HG03139 (cell line): ENCODE results near the gene CRACDL.

Experiments used
- ATAC-seq: cut with Tn5 transposase; IDR thresholded peaks from one replicate; pipeline ENCODE4 v1.9.1; 2021; ENCODE audit not compliant: unreplicated experiment

The CRACDL gene

GRCh38 chr2:98924910-98925309, 11.1 kb downstream of the CRACDL start:
- no peak for ATAC-seq

DNA sequence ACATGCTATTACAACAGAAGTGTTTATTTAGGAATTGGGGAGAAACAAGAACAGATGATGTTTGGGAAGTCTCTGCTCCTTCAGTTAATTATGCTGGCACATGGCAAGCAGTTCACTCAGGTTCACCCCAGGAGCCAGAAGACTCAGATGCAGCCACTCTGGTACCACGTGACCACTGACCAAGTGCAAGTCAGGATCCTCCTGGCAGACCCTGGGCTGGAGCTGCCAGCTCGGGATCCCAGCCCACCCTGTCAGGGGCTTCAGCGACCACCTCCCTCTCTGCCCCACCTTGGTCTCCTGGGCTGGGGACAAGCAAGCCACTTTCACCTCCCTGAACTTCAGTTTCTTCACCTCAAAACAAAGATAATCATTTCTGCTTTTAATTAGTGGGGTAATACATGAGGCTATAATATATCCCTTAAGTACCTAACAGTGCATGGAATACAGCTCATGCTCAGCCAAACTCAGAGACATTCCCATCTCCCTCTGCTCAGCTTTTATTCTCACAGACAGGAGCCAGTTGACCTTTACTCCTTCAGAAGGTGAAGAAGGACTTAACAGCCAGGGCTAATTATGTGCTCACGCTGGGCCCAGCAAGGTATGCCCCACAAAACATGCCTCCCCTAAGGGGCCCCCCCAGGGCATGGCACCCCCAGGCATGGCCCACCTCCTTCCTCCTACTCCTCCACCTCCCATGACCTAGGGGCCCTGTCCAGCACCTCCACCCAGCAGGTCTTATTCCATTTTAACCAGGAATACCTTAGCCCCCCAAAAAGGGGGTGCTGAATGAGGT, 11.8 kb downstream of the CRACDL start:
- no peak for ATAC-seq

DNA sequence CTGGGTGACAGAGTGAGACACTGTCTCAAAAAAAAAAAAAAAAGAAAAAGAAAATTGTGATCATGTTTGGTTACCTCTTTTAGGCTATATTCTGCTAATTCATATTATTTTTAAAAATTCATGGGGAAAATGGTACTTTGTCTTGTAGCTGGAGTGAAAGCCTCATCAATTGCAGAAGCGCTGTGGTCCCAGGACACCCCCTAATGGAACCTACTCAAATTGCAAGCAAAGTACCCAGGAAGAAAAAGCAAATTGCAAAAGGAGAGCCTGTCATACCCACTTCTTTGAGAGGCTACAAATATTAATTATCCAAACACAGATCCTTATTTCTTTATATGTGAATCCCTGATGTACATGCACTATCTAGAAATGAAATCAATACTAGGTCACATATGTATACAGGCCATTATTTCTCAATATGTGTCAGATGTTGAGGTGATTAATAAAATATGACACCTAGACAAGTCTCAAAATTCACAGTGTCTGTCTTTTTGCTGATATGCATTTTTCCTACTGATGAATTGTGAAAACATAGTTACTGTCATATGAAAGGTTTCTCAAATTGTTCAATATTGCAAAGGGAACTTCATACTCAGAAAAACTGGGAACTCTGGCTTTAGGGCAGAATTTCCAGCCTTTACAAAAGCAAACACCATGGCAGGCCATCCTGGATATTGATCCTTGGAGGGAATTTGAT, 12.6 kb downstream of the CRACDL start:
- no peak for ATAC-seq

DNA sequence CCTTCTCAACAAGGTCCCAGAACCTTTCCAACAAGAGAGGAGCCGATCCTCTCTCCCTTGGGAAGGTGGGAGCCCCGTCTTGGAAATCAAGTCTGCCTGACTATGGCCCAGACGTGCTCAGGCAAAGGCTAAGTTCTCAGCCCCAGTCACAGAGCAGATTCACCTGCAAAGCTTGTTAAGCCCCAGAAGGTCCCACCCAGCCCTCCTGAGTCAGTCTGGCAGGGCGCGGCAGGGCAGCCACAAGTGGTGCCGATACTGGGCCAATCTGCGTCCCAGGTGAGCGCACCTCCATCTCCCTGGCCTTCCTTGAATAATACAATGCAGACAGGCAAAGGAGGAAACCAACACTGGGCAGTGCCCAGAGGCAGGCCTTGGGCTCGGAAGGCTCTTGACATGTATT, 15.0 kb downstream of the CRACDL start:
- no peak for ATAC-seq

DNA sequence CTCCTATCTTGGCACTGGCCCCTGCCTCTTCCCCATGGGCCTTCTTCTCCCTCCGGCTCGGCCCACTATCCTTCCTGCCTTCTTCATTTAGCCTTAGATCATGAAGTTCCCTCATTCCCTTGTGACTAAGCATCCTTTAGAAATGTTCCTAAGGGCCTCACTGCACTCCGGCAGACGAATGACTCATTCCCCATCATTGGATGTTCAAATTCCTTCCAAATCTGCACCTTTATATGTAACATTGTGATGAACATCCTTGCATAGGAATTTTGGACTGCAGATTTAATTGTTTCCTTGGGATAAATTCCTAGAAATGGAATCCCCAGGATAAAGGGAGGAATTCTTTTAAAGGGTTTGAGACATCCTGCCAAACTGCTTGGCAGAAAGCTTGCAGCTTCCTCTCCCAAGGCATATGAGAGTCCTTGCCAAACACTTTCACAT, 19.0 kb downstream of the CRACDL start:
- no peak for ATAC-seq

DNA sequence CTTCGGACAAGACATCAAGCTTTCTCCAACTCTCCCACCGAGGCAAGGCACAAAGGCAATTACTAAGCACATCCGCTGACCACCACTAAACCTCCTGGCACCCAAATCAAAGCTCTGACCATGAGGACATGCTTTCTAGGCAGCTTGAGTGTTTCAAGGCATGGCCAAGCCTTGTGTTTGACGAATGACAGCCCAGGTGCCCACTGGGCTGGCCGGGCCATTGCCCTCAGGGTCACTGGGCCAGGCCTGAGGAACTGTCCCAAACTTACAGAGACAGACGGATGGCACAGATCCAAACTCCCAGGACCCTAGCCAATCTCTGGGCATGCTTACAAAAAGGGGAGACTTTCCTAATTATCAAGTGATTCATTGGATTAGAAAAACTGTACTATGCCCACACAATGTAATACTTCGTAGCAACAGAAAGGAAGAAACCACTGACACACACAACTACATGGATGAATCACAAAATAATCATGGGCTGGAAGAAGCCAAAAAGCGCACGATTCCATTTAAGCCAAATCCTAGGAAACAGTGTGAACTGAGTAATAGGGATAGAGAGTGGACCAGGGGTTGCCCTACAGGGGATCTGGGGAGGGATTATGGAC, 20.2 kb downstream of the CRACDL start:
- no peak for ATAC-seq

DNA sequence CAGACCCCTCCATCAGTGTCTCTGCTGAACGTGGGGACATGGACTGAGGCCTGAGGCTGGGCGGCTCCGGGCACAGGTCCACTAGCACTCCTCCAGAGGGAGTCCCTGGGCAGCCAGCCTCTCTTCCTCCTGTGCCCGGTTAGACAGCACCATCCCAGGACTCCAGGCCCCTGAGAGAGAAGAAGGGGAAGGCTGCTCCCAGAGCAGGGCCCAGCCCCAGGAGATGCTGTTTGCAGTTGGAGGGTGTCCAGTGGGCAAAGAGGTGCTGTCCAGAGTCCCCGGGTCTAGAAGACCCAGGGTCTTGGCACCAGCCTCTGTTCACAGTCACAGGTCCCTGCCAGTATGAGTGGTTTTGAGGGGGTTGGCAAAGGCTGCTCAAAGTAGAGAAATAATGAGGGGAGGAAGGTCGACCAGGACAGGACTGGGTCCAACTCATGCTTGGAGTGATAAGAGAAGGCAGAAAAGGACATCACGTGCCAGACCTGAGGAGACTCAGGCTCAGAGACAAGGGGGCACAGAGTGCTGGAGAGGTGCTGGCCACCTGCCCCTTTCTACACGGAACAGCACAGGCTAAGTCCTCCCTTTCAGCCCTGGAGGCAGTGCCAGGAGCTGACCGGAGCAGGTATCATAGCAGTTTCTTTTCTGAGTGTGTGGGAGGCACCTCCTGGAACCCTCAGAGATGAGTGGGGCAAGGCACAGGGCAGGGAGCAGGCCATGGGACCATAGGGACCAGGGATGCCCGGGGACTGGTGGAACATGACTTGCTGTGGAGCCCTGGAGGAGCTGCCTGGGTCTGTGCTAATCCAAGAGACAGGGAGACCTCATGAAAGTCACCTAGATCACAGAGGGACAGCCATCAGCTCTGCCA, 21.1 kb downstream of the CRACDL start:
- ATAC-seq, result no peak

DNA sequence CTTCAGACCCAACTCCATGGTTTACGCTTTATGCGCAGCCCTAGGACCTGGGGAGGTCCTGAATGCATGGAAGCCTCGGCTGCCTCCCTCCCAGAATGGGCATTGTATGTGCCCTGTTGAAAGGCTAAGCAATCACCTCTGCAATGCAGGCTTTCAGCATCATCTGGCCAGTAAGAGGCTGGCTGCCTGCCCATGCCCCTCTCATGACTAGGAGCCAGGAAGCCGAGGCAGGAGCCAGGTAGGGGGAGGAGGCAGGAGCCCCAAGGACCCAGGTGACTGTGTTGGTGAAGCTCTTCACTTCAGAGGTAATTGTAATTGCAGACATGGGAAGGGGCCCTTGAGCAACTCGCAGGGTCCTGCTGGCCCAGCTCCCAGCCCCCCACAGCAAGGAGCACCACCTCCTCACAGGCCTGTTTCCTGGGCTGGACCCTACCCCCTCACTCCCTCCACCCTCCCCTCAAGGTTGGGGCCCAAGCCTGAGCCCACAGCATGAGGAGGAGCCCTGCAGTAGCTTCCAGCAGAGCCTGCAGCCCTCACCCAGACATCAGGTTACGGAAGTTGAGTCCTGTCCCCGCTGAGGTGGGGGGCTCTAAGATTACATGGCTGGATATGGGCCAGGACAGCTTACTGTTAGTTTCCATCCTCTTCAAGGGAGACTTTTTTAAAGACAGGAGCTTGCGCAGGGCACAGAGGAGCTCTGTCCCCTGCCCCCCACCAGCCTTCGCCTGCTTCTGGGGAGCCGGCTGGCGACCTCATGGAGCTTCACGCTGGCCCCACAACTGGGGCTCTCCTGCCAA, 21.9 kb downstream of the CRACDL start:
- ATAC-seq, result no peak

DNA sequence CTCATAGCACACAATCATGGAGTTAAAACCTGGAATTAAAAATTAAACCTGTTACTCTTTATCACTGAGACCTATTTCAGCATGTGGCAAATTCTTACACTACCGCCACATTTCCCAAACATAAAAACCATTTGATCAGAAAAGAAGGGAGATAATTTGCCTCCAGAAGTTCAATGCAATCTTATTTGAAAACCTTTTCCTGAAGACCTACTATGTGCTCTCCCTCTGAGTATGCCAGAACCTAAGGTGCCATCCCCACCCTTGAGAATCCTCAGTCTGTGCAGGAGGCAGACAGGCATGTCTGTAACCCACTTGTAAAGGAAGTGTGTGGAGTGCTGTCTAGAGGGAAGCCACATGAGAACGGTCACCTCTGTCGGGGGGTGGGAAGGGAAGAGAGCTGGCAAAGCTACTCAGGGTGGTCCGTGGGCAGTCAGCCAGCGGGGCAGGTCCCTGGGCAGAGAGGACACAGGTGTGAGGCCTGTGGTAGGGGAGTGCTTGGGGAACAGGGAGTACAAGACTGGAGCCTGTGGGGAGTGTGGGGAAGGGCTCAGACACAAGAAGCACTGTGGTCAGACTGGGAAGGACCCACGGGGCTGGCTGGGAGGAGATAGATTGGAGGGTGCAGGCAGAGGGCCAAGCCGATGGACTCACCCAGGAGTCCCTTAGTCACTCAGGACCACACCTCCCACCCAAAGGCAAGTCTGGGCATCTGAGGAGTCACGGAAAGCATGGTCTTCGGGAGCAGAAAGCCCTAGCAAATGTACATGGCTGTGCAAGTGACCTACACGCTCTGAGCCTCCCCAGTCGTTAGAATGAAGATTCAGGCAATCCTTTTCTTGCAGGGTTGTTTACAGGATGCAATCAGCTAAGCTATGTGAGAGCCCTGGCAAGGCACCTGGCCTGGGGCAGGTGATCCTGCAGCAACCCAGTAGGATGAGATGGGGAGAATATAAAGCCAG, 22.8 kb downstream of the CRACDL start:
- ATAC-seq, result no peak

GRCh38 chr2:98912221-98912851, 23.7 kb downstream of the CRACDL start:
- ATAC-seq, result no peak

DNA sequence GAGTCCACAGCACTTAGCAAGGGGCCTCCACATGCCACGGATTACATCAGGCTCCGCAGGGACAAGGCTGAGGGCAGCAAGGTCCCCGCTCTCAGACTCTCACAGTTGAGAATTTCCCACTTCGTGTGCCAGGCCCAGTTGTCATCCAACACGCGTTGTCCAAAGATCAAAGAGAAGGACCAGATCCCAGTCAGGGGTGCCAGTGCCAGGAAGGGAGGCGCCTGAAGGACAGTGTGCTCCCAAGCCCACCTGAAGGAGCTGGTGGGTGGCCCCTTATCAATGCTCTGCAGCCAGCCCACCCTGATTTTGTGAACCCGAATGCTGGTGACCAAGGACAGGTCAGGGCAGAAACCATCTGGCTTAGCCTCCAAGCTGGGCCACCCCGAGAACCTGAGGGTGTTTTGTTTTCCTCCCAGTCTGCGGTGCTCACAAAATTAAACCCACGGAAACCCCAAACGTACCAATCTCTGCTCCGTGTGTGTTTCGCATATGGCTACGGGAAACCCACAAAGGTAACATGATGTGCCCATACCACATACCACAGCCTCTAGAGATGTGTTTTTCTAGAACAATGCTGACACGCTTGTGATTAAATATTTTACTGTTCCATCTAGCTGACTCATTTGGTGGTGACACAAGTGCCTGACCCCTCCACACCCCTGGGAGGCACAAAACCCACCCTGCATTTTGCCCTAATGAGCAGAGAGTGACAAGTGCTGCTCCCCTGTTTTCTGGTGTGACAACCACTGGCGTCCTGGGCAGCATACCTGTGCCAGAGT, 24.5 kb downstream of the CRACDL start:
- ATAC-seq, result no peak

GRCh38 chr2:98911126-98911375, 25.0 kb downstream of the CRACDL start:
- ATAC-seq, result no peak

GRCh38 chr2:98910349-98911125, 25.5 kb downstream of the CRACDL start:
- ATAC-seq, result no peak

DNA sequence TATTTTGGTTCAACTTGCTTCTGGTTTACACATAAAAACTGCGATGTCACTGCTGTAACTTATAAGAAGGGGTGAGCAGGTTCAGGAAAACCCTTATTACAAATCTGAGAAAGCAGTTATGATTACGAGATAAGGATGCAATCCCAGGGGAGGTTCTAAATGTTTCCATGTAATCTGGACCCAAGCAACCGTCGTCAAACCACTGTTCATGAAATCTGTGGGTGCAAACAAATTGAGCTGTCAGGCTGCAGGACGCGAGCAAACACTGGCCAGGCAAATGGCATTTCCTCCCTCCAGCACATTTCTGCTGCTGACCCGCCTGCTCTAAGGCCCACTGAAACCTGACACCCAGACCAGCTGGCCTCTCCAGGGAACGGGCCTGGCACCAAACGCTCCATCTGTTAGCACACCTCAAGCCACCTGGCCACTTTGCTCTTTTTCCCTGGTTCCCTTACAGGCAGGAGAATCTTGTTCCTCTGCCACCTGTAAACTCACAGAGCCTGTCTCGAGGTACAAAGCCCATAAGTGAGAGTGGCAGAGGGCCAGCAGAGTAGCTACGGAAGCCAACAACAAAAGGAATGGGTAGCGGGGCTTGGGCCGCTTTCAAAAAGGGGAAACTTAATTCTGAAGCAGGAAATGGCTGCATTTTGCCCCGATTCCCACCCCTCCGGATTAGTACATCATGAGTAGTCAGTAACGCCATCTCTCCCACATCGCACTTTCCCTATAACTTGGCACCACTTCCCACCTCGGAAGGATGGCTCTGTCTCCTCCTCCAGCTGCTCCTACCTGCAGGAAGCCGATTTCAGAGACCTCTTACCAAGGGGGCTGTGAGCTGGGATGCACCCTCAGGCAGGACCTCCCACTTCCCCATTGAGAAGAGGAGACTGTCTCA, 26.5 kb downstream of the CRACDL start:
- no peak for ATAC-seq

- ATAC-seq, result no peak
Measured at GRCh38 chr2:98908931-98909316, 27.1 kb downstream of the CRACDL start.
